ENCODE measurements around the gene IER5L. TPM values are rescaled to one million over a fixed set of nuclear protein-coding genes. Genes with fewer than 3 reads are reported as not detected.
A peak's percentile ranks its signal among the peaks of the same experiment; 100 is the strongest.

The IER5L gene
- total RNA-seq, 1 donor from 2014 or later: 11.2 TPM

DNA sequence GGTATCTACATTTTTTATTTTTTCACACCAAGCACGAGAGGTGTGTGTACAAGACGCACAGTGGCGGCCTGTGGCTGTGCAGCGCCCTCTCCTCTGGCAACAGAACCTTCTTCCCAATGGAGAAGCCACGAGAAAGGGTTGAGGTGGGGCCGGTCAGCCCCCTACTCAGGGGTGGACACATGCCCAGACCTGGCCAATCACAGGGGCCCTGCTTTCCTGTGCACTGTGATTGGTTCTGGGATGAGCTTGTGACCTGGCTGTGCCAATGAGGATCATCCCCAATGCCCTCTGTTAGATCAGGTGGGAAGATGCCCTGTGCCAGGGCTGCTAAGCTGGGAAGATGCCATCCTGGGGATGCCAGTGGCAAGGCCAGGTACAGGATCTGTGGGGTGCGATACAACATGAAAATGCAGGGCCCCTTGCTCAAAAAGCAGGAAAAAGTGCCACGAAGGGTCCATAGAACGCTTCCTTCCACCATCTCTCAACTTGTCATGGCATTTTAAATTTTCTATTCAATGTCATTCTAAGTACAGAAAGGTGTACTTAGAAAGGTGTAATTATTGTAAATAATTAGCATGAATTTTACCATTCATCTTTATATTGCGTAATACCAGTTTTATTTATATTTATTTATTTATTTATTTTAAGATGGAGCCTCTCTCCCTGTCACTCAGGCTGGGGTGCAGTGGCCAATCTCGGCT, 15.4 kb downstream of the IER5L start:
- DNase-seq (ENCODE audit: low read depth in 2 of 2): no peak

DNA sequence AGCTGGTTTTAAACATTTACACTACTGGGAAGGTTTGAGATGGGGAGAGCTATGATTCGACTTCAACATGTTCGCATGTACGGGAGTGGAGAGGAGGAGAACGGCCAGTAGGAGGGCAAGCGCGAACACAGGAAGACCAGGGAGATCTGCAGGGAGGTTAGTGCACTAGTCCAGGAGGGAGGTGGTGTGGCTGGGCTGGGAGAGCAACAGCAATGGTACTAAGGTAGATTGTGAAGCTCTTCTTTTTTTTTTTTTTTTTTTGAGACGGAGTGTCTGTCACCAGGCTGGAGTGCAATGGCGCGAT, 16.6 kb downstream of the IER5L start:
- no peak for DNase-seq (ENCODE audit: low read depth in 2 of 2)

DNA sequence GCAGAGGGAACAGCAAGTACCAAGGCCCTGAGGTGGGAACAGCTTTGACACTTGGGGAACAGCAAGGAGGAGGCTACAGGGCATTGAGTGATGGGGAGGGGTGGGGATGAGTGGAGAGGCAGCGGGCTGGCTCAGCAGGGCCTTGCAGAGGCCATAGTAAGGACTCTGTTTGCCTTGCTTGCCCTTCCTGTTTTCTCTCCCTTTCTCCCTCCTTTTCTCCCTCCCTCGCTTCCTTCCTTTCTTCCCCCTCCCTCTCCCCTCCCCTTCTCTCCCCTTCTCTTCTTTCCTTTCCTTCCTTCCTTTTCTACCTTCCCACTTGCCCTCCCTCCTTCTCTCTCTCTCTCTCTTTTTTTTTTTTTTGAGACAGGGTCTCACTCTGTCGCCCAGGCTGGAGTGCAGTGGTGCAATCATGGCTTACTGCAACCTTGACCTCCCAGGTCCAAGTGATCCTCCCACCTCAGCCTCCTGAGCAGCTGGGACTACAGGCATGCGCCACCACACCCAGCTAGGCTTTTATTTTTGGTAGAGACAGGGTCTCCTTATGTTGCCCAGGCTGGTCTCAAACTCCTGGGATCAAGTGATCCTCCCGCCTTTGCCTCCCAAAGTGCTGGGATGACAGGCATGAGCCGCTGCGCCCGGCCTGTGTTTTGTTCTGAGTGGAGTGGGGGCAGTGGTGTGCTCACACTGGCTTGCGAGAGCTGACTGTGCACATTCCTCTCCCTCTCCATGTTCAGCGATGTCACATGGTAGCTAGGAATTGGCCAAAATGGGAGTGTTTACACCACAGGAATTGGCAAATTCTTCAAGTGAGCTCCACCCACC, 17.1 kb downstream of the IER5L start:
- no peak for DNase-seq (ENCODE audit: low read depth in 2 of 2)

DNA sequence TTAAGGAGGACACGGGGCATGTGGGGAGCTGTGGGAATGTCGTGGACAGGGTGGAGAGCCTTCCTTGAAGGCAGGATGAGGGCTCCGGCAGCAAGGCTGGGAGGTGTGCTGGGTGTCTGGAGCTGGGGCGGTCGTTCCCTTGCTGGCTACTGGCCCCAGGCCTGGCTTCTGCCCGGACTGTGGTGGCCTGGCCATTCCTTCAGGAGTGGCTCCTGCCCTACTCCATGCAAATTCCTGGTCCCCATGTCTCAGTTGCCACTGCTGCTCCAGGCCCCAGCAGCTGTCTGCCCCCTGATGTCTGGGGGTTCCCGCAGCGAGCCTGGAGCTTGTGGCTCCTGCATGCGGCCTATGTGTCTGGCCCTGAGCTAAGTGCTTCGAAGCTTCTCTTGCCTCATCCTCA, 21.9 kb downstream of the IER5L start:
- no peak for DNase-seq (ENCODE audit: low read depth in 2 of 2)

DNA sequence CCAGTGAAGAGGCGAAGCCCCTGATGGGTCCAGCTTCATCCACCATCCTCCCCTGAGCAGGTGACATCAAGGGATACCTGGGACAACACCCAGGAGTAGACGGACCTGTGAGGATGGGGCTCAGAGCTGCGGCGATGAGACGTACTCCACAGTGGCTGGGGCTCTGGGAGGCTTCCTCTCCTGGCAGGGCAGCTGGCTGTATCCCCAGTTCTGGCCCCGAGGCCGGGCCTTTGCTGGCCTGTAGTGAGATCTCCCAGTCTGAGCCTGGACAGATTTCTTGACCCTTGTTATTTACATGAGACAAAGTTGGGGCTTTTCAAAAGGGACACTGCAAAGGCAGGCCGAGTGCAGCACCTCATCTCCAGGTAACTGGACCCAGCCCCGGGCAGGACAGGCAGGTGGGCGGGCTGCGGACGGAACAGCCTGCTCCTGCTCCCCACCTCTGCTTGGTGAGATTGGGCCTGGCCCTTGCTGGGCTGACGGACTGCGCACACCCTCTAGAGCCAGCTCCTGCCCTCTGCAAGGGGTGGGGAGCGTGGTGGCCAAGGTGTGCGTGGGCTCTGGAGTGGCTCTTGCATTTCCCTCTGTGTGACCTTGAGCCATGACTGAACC, 23.1 kb downstream of the IER5L start:
- no peak for DNase-seq (ENCODE audit: low read depth in 2 of 2)

DNA sequence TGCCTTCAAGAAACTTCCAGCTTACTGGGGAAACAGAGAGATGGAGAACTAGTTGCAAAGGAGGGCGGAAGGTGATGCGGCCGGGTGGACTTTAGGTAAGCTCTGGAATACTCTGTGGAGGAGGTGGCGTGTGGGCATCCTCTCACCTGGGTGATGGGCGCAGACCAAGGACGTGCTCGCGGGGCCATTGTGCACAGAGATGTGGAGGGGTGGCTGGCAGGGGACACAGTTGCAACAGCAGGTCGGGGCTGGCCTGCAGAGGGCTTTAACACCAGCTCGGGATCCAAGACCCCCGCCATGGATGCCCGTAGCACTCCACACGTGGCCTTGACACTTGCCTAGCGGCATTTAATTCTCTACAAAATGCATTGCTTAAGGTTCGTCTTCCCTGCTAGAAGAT, 26.6 kb downstream of the IER5L start:
- no peak for DNase-seq (ENCODE audit: low read depth in 2 of 2)

DNA sequence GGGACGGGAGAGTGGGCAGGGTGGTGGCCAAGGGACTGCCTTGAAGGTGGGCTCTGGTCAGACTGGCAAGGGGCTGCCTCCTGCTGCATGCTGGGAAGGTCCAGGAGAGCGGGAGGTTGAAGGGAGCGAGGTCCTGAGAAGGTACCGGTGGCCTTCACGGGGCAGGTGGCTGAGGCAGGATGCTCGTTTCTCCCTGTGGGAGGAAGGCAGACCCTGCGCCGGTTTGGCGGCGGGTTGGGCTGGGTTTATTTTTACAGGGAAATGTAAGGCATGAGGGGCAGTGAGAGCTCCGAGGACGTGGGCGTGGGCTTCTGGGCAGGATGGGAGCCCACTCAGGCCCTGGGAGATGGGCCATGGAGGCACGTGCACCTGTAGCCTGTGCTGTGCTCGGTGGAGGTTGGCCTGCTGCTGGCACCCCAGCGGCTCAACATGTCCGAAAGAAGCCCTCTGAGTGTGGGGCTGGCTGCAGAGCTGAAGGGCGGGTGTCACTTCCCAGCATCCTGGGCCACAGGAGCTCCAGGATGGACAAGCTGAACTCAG, 27.3 kb downstream of the IER5L start:
- DNase-seq (ENCODE audit: low read depth in 2 of 2): no peak

DNA sequence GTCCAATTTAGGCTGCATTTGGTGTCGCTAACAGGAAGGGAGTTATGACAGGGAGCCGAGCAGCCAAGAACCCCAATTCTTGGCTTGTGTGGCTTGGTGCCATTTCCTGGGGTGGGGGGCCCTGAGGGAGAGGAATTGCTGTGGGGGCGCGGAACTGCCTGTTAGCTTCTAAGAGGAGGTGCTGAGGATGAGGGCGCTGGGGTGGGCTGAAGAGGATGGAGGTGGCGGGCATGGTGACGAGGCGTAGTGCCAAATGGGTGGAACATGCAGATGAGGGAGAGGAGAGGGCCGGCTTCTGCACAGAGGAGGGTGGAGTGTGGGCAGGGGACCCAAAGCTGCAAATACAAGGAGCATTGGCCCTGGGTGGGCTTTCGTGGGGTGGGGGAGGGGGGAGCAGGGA, 27.9 kb downstream of the IER5L start:
- no peak for DNase-seq (ENCODE audit: low read depth in 2 of 2)

DNA sequence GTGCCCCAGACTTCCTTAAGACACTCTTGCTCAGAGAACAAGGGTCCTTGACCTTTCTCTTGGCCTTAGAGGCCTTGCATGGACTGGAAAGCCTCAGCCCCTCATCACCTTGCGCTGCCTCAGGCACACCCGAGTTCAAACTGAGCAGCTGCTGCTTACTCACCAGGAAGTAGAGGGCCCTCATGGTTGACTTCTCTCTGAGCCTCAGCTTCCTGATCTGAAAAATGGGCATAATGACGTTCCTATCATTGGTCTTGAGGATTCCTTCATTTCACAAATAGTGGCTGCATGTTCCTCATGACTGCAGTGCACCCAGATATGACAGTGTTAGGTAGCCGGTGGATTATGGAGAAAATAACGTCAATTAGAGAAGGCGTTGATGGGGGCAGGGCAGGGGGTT, 28.6 kb downstream of the IER5L start:
- no peak for DNase-seq (ENCODE audit: low read depth in 2 of 2)

DNA sequence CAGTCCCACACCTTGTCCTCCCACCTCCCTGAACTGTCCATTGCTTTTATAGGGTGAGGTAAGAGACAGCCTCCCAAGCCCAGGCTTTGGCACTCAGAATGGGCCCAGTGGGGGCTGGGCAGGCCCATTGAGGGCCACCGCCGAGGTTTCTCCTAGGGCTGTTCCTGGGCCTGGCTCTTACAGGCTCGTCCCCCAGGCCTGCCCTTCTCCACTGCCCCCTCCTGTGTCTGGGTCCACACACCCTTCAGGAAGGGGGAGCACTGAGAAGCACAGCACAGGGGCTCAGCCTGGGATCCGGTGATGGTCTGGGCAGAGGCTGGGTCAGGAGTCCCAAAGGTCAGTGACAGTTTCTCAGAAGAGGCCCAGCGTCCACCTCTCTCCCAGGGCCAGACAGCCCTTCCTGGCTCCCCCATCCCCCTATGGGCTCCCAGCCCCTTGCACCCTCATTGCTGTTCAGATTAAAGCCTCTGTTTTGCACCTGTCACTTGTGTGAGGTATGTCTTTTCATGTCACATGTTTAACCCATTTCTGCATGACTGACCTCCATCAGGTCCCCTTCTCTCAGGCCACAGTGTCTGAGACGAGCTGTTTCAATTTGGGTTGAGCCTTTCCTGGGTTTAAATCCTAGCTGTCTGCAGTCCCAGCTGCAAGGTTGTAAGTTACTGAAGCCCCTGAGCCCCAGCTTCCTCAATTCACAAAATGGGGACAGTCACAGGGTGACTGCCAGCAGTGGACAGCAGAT, 29.4 kb downstream of the IER5L start:
- DNase-seq (ENCODE audit: low read depth in 2 of 2): no peak

DNA sequence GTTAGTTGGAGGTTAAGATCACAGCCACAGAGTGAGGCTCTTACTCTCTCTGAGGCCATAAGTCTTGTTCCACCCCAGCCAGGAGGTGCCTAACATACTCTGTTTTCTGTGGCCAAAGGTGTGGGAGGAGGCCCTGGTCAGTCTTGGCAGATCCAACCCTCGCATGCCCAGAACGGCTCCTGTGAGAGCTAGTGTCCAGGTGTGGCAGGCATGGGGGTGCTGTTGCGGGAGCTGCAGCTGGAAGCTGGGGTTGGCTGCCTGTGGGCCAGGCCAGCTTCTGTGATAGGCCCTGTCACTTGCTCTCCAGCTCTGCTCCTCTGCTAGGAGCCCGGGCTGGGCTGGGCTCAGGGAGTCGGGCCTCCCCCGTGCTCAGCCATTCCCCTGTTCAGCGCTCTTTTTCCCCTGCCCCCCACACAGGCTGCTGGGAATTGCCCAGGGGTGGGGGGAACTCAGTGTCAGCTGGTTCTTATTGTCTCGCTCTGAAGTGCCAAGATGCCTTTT, 31.6 kb downstream of the IER5L start:
- no peak for DNase-seq (ENCODE audit: low read depth in 2 of 2)

DNA sequence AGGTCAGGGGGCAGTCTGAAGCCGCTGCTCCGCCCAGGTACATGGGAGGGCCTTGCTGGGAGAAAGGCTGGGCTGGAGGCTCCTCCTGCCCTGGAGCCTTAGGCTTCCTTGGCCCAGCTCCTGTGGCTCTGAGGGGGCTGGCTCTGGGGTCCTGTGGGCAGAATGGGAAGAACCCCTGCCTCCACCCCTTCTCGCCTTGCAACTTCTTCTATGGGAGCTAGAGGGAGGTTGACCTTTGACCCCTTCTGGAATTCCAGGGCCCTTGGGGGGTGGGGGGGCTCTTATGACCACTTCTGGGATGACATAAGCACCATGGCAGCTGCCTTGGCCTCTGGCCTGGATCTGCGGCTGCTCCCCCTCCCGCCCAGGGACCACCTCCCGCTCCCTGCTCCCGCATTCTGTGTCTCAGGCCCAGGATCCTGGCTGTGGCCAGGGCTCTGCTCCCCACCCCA, 32.2 kb downstream of the IER5L start:
- DNase-seq (ENCODE audit: low read depth in 2 of 2): no peak

DNA sequence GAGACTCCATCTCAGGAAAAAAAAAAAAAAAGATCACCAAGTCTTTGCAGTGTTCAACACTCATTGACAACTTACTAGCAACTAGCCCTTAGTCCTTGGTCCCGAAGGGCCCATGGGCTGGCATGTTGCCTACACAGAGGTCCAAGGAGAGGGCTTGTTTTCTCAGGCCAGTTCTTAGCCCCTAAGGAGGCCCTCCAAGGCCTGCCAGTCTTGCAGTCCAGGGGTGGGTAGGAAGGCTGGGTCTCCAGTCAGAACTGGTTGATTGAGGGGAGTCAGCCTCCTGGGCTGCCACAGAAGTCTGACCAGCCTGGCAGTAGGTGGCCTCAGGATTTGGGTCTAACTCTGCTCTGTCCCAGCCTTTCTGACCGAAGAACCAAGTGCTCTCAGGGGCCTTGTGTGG, 32.7 kb downstream of the IER5L start:
- no peak for DNase-seq (ENCODE audit: low read depth in 2 of 2)

DNA sequence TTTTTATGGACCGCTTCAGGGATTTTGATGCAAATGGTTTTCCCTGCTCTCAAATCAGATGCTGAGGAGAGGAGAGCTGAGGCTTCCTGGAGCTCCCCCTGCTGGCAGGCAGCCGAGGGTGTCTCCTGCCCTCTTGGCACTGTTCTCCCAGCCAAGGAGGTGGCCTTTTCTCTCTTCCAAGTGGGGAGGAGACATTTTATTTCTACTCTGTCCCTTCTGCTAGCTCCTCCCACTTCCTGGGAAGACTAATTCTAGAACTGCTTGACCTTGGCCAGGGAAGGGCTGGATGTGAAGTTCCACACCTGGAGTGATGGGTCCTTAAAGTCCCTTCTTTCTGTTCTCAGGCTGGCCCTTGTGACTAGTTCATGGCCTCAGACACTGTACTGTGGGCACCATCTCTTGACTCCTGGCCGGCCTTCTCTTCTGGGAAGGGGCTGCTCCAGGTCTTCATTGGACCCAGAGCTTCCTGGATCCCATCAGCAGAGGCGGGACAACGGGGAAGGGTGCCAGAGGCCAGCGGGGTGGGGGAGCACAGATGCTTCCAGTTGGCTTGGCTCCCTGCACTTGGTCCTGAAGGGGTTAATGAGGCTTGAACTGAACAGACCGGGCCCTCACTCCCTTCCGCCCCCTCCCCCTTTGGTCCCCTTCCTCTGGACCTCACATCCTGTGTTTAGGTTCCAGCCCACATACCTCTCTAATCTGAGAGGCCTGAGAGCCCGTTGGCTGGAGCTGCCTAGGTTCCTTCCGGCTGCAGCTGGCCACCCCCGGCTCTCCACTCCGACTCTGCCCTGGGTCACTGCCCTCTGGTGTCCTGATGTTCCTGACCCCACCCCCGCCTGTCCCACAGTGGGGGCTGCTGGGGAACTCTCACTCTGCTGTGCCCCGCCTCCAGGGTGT, 34.8 kb downstream of the IER5L start:
- DNase-seq (ENCODE audit: low read depth in 2 of 2): peak; percentile 82 to 97

DNA sequence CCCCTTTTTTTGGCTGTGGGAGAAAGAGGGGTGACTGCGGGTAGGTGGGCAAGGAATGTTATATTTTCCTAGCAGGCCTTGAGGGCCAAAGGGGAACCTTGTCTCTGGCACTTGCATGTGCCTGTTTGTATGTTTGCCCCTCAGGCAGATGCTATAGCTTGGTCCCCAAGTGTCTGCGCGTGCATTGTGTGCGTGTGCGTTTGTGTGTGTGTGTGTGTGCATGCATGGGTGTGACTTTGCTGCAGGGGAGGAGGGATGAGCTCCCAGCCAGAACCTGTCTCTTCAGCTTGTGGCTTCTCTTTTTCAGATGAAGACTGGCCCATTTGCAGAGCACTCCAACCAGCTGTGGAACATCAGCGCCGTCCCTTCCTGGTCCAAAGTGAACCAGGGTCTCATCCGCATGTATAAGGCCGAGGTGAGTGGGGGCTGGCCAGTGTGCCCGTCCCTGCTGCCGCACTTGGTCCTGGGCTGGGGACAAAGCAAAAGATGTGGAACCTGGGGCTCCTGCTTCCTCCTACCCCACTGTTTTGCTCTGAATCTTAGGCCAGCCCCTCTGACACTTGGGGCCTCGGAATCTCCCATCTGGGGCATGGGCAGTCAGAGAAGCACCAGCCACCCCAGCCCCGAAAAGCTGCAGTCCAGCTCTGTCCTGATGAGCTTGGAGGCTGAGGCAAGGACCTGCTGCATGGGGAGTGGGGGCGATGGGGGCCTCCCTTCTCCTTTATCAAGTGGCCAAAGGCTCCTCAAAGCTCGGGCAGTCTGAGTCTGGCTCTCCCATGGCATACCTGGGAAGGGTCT, 35.7 kb downstream of the IER5L start:
- DNase-seq (ENCODE audit: low read depth in 2 of 2): no peak

DNA sequence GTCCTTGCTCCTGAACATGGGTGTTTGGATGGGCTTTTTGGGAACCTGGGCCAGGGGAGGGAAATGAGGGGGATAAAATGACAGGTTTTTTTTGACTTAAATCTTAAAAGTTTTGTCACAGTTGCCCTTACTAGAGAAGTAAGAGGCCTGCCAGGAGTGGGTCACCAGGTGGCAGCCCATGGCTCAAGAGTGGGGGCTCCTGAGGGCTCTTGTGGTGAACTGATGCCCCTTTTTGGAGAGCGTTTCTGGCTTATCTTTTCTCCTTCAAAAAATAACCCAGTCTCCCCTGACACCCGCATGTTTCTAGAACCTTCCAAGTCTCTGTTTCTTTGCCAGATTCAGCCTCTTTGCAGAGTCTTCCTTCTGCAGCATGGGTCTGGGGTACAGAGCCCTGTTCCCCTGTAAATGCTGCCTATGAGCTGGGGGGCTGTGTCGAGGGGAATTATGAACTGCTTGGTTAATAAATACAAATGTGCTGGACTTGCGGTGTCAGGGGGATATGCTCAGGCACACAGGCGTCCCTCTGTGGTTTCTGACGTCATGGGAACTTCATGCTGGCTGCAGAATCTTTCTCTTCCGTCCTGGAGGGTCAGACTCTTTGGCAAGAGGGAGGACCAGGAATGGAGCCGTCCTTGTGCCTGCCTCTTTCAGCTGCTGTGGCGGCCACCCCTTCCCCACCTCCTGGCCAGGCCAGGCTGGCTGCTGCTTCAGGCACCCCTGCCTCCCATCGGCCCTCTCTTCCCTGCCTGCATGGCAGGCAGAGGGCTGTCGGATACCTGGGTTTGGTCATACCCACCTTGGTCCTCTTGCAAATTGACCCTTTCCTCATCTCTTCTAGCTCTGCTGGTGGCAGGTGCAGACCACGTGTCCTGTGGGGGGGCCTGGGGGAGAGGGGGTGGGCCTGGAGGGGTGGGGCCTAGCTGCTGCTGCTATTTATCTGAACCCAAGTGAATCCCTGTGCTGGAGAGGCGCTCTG, 36.7 kb downstream of the IER5L start:
- peak; percentile 83 to 95 for DNase-seq (ENCODE audit: low read depth in 2 of 2)

DNA sequence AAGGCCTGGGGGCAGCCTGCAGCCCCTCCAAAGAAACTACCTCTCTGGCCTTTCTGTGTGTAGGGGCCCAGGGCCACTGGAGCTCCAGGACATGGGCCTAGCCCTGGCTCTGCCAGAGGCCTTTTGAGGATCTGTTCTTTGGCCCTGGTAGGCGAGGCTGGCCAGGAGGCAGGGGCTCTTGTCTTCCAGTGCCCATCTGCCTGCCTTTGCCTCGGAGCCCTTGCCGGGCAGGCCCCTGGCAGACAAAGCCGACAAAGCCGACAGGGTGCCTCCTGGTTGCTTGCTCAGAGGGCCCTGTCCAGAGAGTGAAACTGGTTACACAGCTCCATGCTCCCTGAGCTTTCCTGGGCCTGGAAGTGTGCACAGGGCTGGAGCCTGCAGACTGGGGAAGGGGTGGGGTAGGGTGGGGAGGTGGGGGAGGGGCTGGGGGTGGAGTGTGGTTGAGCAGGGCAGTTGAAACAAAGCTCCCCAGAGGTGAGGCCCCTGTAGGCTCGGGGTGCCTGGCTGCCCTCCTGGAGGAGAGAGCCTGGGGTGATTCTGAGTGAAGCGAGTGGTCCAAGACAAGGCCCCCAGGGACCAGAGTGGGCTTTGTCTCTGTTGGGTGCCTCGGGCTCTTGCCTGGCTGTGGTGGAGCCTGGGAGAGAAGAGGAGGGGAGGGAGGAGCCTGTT, 37.5 kb downstream of the IER5L start:
- peak in 1 of 2 donors; percentile 42 for DNase-seq (ENCODE audit: low read depth in 2 of 2)

DNA sequence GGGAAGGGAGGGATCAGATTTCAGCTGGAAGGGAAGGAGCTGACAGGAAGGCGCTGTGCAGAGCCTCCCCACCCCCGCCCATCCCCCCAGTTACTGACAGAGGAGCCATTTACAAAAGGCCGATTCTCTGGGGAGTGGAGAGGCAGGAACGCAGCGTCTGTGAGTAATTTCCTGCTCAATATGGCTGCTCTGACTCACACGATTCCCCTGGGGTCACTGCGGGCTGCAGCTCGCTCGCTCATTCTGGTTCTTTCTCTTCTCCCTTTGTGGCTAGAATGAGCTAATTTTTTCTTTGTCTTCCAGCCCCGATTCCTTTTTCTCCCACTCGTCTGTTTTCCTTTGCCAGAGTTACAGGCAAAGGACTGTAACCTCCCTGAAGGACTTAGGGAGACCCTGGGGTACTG, 38.1 kb downstream of the IER5L start:
- DNase-seq (ENCODE audit: low read depth in 2 of 2): peak; percentile 97 to 100
